HG02763 (cell line): Measurements from ENCODE around the gene CEP41.

Experiments used
- ATAC-seq: cut with Tn5 transposase; IDR thresholded peaks from one replicate; pipeline ENCODE4 v1.9.1; 2021; ENCODE audit warnings: mild to moderate bottlenecking, moderate library complexity; ENCODE audit not compliant: unreplicated experiment

CEP41 gene

DNA sequence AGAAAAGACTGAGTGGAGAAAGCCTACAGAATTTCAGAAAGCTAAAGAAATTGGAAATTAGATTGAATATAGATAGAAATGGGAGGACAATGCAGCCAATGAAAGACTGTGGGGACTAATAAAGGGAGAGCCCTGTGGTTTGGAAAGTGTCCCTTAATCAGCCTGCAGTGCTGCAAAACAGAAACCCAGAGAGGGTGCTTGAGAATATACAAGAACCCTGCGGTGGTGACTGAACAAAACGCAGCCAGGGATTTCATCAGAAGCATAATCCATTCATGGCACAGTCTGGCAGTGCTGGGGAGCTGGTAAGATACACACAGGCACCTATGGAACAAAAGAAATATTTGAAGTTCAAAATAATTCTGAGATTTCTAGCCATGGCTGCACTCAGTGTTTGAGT, 19.1 kb downstream of the CEP41 start:
- ATAC-seq = no peak

DNA sequence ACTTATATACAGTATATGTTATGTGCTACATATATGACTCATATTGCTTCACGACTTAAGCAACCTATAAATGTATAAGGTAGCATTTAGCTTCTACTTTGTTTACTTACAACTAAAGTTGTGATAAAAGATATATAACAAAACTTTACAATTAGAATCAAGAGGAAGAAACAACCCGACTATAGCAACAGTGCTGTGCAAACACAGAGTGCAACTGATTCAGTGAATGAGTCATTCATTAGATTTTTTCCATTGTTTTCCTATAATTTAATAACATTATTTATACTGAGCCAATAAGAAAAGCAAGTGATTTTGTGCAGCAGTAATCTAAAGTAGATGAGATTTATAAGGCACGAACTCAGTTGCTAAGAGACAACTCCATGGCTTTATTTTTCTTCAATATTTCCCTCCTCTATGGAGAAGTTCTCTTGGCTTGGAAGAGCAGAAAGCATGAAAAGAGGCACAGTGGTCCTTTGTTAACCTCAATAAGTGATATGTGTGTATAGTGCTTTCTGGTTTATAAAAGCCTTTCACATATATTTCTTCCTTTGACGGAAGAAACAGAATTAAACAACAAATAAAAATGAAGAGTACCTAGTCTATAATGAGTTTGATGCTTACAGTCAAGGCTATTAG, 19.8 kb downstream of the CEP41 start:
- no peak for ATAC-seq

DNA sequence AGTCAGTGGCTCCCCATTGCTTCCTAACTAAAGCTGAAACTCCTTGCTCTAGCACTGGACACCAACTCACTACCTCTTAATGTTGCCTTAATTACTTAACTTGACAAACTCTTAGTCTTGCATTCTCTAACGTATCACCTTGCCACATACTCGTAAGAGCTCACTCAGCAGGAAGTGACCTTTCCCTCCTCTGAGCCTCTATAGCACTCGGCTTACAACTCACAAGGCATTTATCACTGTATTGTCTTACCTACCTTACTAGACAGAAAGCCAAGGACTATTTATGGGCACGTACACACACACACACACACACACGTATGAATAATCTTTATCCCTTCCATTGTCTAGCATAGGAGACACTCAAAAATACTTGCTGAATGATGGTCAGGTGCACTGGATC, 21.2 kb downstream of the CEP41 start:
- ATAC-seq = no peak

DNA sequence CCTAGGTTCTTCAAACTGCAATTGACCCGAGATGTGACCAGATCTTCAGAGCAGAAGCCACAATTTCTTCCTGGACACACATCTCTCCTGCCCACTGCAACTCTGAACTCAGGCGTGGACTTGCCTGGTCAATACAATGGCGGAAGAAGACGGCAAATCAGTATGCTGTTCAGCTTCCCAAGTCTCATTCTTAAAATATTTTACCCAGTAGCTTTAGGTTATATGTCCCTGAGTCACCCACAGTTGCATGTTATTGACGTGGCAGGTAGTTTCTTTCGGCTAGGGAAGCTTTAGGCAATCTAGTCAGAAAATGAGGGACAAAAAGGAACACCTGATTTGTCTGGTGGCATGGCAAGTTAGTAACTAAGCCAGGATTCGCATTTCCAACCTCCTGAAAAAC, 22.5 kb downstream of the CEP41 start:
- no peak for ATAC-seq

DNA sequence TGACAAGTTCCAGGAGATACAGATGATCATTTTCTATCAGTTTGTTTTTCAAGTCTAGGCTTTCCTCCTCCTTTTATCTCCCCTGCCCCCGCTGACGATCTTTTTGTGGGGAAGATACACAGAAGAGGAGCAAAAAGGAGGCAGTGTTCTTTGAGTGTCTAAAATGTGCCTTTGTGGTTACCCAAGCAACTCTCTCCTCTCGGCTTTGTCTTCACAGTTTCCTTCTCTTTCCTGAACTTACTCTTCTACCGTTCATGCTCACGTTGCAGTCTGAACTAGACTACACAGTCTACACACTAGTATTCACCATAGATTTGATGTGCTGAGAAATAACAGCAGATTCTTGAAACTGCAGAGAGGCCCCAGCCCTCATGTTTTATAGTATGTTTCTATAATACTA, 23.6 kb downstream of the CEP41 start:
- no peak for ATAC-seq

DNA sequence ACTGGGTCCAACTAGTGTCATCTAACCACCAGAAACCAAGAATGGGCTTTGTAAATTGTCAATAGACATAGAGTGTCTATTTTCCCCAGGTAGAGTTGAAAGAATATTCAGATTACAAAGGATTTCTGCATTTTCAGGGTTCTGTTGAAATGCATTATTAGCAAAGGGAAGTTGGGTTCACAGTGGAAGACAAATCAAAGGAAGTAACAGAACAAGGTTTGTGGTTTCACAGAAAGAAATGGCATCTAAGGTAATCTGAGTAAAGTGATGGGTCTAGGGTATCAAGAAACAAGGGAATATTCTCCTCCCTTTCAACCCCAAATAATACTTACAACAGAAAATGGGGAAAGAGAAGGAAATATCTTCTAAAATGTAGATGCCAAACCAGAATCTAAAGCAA, 25.8 kb downstream of the CEP41 start:
- no peak for ATAC-seq

DNA sequence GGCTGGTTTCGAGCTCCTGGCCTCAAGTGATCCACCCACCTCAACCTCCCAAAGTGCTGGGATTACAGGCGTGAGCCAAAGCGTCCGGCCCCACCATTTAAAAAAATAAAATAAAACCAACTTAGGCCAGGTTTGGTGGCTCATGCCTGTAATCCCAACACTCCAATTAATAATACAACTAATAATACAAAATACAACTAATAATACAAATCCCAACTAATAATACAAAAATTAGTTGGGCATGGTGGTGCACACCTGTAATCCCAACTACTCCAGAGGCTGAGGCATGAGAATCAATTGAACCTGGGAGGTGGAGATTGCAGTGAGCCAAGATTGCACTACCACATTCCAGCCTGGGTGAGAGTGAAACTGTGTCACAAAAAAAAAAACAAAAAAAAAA, 27.6 kb downstream of the CEP41 start:
- no peak for ATAC-seq

DNA sequence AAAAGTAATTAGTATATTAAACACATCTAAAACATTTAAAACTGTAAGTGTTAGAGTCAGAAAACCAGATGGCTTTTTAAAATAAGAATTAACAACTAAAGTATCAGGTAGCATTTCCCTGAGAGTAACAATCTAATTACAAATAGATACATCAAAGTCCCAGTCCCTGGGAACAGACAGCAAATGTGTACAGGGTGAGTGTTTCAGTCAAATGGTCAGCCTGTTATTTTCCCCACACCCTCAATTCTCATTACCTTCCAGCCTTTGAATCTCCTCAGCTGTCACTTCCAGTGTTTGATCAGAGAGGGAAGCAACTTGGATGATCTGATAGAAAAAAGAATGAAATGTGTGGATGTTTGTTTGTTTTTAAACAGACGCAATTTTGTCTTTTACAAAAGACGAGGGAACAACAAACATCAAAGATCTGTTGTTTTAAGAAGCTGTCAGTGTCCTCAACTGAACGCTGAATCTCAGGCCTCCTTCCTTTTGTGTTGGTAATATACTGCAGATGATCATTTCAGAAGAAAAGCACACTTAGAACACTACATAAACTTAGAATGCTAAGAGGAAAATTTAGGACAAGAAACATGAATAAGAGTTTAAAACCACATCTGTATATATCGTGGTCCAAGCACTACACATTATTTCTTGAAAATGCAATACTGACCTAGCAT, 29.8 kb downstream of the CEP41 start:
- no peak for ATAC-seq

DNA sequence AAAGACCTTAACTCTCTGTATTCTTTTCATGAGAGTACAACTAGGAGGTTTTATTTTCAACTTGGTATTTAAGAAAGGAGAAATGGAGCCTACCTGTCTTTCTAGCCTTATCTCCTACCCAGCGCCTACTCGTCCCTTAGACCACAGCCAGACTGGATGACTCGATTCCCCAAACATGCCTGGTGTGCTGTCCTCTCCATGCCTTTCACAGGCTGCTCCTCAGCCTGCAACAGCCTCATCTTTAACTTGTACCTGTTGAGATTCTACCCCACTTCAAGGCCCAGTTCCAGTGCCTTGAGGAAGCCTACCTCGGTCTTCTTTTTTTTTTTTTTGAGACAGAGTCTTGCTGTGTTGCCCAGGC, 31.1 kb downstream of the CEP41 start:
- ATAC-seq = no peak

DNA sequence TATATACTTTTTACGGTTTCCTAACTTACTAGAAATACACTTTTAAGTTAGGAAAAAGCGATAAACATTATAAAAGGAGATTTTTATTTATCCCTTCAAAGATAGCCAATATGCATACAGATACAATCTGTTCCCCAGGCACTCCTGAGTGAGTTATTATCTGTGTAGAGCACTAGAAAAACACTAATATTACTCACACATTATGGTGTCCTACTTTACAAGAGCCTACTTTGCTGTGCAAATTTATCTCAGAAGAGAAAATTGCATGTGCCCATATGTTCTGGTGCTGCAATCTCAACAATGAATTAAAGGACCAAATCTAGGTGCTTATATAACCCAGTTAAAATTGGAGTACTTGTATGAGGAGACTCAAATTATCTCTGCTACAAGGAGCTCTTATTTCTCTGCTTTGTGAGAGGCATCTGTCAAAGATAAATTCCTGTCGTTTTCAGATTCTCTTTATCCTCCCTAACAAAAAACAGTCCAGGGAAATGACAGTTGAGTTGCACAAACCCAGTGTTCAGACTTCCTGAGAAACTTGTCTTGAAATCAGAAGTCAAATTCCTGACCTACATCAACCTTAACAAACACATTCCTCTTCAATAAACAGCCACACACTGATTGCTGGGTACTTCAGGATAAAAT, 31.6 kb downstream of the CEP41 start:
- ATAC-seq = no peak

DNA sequence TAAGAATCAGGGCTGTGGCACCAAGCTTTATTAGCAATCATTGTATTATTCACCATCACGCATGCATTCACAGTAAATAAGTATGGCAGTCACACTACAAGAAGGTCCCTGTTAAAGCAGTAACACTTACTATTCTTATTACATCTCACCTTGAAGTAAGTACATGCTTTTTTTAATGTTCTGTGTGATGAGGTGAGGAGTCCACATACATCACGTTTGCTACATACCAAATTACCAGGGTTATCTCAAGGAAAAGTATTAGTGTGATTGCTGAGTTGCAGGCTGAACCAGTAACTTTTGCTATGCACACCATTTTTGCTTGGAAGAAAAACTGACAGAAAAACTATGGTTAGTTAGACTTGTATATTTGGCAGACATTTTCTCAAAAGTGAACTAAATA, 35.8 kb downstream of the CEP41 start:
- ATAC-seq = no peak

DNA sequence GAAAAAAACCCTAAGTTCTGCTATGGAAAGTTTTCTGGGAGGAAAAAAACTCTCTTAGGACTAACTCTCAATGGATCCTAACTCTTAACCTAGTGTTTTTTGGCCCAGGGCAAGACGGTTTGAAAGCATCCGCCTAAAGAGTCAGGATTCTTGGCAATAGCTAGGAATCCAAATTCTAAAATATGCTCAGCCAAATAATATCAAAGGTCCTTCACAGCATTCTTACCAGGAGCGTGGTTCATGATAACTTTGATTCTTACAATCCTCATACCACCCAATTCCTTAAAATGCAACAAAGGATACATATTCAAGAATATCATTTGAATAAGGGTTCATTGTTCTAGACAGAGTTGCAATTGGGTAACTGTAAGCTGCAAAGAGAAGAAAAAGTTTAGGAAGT, 39.2 kb downstream of the CEP41 start:
- no peak for ATAC-seq

DNA sequence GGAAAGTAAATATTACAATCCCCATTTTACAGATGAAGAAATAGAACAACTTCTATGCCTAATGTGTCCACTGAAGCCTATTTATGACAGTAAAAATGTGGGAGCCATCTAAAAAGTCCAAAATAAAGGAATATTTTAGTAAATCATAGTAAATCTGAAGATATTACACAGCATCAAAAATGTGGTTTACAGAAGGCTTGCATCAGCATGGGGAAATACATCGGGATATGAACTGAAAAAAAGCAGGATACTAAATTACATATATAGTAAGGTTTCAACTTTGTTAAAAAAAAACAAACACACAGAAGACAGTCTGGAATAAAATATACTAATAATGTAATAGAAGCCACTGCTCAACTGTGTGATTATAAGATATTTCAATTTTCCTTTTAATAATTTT, 39.7 kb downstream of the CEP41 start:
- ATAC-seq = no peak

DNA sequence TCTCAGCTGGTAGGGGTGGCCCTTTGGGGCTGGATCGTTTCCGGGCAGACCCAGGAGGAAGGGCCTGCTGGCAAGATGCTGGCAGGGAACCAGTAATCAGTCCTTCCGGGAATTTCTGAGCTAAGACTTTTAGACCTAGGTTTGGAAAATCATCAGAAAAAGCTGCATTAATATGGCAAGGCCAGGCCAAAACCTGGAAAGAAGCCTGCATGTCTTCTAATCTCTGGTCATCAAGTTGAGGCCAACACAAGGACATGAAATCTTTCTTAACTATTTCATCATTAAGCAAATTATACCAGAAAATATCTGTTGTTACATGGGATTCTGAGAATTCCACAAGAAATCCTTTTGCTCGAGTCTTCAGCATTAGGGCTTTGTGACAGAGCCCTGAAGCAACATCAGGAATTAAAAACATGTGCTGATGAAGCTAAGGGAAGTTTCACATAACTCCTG, 40.7 kb downstream of the CEP41 start:
- ATAC-seq = no peak

DNA sequence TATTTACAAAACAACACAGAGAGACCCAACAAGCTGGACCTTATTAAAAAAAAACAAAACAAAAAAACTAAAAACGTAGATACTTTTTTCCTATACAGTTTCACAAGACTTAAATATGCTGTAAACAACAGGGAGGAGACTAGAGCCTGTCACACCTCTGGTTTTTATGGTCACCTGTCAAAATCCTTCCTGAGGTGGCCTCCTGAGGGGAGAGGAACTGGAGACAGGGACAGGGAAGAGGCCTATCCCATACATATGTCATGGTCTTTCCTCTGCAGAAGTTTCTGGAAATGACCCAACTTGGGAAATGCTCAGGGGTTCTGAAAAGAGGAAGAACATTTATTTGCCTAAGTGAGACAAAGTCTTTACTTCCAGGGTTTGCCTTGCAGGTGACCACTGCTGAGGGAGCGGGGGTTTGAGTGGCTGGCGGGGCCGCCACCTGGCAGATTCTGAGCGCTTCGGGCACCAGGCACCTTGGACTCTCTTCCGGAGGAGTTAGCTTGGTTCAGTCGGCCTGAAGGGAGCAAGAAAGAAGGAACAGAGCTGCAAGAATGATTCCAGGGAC, 42.2 kb downstream of the CEP41 start:
- no peak for ATAC-seq

DNA sequence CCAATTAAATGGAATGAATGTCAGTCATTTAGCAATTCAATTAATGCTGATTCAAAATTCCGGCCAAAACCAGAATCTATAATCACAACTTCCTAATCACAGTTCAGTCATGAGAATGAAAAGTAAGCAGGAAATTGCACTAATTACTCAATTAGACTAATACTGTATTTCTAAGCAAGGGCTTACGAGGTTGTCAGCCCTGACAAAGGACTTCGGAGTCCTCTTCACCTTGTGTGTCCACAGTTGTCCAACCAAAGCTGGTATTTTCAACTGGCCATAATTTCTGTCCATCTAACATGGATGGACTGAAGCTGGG, 43.1 kb downstream of the CEP41 start:
- no peak for ATAC-seq

DNA sequence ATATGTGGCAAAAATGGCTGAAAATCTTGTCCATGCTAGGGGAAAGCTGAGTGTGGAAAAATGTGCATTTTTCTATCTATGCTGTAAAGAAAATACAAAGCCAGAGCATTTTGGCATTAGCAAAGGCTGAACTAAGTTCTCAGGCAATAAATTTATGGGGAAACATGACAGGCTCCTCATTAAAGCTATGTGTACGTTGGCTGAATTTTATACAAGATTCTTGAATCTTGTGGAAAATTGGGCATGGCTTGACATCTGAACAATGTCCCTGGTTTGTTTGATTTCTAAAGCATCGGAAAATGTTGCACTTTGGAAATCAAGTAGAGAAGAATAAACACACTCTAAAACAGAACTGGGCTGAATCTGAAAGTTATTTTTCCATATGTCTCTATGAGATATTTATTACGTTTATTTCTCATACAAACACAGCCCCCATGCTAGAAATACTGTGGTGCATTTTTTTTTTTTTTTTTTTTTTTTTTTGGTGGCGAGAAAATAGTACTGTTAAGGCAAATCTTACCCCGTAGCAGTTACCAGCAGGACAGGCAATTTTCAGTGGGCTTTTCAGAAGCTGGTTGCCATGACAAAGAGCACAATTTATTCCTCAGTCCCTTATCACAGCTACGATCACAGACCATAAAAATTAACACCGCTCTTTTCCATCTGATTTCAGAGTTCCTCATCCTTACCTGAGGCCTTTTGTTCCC, 43.6 kb downstream of the CEP41 start:
- ATAC-seq = no peak

DNA sequence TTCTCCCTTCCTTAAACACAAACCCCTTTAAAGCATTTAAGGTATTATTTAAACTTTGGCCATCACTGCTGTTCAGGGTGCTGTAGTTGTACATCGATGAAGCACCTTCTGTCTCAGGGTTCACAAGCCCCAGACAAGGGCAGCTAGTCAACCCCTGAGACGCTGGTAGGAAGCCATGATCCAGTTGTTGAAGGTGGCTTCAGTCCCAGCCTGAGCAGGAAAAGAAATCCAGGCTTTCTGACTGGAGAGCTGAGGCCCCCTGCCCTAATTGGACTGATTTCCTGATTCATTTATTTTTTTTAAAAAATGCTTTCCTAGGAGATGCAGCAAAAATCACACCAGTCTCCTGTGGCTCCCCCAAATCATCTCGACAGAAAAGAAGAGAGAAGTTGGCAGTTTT, 44.7 kb downstream of the CEP41 start:
- ATAC-seq = no peak

DNA sequence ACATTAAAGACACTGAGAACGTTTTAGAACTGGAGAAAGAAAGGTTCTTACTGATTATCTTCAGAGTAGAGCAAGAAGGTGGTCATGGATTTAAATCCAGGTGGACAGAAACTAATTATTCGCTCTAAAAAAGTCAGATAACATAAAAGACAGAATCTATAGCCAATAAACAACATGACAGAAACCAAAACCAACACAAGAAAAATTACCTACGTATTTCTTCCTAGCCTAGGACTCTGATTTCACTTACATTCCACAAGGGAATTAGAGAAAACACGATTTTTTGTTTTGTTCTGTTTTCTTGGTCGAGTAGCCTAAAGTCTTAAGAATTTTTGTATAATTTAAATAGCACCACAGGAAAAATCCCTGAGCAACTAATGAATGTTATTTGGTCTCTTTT, 45.4 kb downstream of the CEP41 start:
- no peak for ATAC-seq

DNA sequence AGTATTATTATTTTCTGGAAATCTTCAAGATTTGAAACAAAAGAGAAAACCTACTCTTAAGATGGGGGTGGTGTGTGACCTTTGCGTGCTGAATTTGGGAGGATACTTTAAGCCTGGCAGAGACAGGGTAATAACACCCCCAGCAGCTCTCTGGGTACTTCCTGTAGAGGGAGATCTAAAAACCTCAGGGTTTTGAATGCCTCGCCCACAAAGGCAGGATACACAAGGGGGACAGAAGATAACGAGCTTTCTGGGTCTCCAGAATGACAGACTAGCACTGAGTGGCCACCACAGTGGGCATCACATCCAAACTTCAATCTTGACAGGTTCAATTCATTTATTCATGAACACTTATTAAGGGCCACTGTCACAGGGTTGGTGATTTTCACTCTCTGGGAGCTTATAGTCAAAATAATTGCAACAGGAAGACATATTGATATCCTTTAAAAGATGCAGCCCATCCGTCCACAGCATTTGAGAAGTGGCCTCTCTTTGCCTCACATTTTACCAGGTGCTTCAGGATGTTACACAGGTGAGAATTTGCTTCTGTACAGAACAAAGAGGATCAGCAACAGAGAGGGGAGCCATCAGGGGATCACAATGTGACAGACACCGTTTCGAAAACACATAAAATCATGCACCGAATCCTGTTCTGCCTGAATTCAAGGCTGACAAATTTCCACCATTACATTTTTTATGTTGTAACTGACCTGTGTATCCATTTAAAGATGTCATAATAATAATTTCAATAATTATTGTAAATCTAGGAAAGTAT, 46.2 kb downstream of the CEP41 start:
- no peak for ATAC-seq

DNA sequence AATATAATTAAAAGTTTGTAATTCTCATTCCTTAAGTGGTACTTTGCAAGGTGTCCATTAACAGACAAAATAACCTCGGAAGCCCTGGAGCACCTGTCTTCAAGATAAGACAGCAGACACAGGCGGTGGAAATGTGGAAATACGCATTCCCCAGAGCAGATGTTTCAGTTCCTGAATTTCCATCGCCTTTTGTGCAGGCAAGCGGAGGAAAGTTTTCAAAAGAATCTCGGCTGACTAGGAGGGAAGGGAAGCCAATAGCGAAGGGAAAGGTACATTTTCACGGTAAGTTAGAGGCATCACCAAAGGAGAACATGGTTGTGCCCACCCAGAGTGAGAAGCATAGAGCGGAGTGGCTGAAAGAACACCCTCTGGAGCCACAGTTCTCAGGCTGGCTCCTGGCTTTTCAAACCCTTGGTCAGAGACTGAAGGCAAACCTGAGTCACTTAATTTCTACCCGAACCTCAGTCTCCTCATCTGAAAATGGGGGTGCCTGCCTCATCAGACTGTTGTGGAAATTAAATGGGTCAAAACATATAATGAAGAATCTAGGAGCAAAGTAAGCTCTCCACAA, 46.9 kb downstream of the CEP41 start:
- no peak for ATAC-seq
